ENCODE measurements around the gene ARHGEF7.

Gene ARHGEF7

DNA sequence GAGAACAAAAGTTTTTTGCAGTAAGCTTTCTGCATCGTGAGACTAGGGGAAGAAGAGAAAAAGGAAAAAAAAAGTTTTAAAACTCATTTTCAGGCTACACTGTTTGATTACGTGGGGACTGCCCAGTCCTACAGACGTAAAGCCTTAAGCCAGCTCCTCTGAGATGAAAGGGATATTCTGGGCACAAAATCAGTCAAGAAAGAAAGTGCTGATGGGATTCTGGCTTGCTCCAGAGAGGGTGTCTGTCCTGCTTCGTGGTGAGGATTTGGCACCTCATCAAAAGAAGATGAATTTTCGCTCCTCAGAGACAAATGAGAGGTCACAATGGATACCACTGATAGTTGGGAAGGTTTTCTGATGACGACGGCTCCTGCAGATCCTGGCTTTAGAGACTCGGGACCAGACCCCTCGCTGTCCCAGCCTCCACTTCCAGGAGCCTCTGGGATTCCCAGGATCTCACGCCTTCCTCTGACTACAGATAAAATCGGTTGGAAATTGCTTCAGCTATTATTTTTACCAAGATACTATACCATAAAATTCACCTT lies 215.0 kb downstream of the ARHGEF7 start:
- no peak for DNase-seq

- DNase-seq = no peak
These were observed 220.2 kb downstream of the ARHGEF7 start for GRCh38 chr13:111335298-111335697.

GRCh38 chr13:111336666-111337065 lies 221.6 kb downstream of the ARHGEF7 start:
- DNase-seq = no peak

DNA sequence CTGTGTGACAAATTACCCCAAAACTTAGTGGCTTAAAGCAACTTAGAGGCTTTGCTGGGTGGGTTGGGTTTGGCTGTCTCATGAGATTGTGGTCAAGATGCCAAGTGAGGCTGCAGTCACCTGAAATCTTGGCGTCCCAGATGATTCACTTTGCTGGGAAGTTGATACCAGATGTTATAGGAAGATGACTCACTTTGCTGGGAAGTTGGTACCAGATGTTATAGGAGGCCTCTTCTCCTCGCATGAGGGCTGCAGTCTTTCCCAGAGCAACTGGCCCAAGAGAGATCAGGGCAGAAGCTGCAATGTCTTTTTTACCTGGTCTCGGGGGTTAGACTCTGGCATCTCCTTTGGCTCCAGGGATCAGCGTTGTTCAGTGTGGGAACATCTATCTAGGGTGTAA lies 222.1 kb downstream of the ARHGEF7 start:
- no peak for DNase-seq

DNA sequence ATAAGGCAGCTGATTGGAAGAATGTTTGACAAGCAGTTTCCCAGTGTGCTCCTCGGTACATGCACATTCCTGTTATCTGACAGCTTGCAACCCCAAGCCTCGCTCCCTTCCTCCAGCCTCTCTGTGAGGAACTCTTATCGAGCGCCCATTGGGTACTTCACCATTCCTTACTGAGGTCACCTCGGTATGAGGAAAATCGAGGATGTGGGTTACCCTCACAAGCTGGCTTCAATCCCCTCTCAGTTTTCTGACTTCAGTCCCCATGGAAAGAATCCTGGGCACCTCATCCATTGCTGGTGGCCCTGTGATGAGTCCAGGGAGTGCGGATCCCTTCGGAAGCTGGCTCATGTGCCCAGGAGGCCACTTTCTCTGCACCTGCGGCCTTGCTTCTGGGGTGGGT lies 222.6 kb downstream of the ARHGEF7 start:
- DNase-seq = no peak

DNA sequence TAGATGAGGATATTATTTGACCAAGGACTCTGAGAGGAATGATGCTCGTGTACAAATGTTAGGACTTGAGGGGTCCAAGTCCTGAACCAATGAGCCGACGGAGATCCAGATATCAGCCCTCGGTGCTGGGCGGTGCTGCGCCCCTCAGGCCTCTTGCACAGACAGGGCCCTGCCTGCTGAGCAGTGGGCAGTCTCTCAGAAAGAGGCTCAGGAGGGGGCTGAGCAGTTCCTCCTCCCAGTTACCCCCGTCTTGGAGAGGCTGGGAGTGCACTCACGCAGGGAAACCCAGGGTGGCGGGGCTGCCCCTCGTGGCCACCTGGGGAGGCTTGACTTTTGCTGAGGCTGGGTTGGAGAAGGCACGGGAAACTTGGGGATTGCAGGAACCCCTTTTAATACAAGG lies 223.7 kb downstream of the ARHGEF7 start:
- no peak for DNase-seq

- no peak for DNase-seq
These were observed 224.4 kb downstream of the ARHGEF7 start for GRCh38 chr13:111339366-111340143.

DNA sequence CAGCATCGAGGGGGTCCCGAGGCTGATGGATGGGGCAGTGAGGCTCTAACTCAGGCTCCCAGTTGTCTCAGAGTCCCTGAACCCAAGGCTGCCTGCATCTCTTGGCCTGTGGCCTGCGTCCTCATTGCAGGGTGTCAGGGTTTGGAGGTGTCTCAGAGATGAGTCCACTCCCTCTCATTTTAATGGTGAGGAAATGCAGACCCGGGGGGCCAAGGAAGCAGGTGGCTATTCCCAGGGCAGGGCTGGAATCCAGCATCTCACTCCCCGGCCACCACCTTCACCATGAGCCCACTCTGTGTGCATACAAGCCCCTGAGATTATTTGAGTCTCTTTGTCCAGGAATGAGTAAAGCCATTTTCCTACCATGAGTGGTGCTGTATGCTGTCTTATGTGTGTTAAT lies 226.8 kb downstream of the ARHGEF7 start:
- DNase-seq = no peak

DNA sequence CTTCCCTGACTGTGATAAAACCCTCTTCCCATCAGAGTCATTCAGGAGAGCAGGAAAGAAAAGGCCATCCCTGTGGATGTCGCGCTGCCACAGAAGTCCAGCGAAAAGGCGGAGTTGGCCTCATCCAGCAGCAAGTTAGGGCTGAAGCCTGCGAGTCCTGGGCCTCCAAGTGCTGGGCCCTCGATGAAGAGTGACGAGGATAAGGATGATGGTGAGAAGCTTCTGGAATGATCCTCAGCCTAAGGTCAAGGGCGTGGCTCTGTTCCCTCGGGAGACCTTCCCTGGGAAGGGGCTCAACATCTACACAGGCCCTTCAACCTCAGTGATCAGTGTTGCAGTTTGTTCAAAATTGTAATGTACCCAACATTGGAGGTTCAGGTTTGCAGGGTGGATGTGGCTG lies 227.6 kb downstream of the ARHGEF7 start:
- DNase-seq = no peak

DNA sequence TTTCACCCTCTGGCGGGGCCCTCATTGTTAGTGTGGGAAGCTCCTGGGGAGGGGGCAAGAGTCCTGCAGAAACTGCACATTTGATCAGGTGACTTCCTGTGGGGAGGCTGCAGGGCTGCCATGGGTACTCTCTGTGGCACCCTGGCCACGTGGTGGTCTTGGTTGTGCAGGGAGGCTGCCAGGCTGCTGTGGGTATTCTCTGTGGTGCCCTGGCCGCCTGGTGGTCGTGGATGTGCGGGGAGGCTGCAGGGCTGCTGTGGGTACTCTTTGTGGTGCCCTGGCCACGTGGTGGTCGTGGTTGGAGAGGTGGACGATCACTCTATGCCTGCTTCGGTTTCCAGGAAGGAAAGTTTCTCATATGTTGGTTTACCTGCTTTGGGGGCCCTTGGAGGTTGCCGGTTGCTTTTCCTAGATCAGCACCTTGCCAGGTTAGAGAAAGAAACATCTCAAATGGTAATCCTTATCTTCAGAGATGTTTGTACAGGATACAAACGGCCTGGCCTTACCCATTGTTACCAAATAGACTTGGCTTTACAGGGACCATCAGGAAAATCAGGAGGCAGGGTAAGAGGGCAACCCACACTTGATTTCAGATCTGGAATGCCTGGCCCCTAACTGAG lies 228.2 kb downstream of the ARHGEF7 start:
- no peak for DNase-seq

DNA sequence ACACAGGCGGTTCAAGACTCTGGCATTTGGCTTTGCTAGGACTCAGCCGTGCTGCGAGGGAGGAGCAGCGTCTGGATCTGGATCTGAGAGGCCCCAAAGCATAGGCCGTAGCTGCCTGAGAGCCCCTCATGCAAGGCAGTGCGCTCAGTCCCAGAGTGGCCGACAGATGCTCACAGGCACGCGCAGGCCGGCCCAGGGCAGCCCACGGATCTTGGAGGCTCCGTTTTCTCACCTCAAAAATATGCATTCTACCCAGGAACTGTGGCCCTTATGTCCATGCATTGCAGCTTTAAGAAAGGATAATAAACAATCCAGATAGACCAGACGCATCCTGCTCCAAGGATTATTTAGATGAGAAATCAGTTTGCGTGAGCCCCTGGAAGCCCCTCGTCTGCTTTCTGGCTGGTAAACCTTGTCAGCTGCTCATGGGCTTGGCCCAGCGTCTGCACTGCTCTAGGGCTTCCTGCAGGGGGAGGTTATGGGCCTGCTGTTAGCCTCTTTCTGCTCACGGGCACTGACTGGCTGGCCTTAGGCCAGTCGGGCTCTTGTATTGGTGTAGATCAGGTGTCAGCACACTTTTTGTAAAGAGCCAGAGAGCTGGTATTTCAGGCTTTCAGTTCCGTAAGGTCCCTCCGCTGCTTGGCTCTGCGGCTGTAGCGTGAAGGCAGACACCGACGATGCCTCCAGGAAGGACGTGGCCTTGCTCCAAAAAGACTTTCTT lies 229.5 kb downstream of the ARHGEF7 start:
- no peak for DNase-seq

- DNase-seq = no peak
These were observed 230.6 kb downstream of the ARHGEF7 start for GRCh38 chr13:111345682-111346081.

DNA sequence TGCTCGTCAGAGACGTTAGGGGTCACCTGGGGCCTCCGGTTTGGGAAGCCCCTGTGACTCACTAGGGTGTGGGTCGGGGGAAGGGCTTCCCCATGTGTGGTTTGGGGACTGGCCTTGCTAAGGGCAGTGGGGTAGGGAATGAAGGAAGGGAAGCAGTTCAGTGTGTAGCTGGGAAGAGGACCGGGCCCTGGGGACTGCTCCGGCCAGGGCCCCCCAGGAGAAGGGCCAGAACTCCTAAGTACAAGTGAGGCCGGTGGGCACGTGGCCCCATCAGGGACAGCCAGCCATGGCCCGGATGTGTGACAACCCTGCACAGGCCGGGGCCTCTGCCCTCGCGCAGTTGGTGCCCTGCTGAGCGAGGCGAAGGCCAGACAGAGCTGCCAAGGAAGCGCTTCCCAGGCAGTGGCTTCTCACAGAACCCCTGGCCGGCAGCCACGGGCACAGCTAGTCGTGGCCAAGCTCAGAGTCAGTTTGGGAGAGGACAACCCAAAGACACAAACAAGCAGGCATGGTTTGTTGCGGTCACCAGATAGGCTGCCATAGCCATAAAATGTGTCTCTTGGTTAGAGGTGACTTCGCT lies 231.1 kb downstream of the ARHGEF7 start:
- no peak for DNase-seq

DNA sequence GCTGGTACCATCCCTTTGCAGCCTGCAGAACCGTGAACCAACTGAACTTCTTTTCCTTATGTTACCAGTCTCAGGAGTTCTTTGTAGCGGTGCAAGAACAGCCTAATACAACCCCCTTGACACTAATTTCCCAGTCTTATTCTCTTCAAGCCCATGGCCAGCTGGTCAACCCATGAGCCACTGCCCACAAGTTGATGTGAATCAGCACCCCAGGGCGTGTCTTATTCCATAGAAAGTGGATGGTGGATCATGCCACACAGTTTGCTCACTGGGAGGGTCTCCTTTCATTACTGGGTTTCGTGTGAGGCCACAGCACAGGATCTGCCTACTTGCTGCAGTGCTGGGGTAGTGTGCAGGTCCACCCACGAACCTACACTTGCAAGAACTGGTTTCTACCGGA lies 232.3 kb downstream of the ARHGEF7 start:
- DNase-seq = no peak

DNA sequence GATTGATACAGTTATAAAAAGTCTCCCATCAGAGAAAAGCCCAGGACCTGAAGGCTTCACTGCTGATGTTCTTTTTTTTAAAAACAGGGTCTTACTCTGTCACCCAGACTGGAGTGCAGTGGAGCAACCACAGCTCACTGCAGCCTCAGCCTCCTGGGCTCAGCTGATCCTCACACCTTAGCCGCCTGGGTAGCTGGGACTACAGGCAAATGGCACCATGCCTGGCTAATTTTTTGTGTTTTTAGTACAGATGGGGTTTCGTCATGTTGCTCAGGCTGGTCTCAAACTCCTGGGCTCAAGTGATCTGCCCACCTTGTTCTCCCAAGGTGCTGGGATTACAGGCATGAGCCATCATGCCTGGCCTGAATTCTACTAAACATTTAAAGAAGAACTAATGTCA lies 238.4 kb downstream of the ARHGEF7 start:
- no peak for DNase-seq

- DNase-seq = no peak
These were observed 239.7 kb downstream of the ARHGEF7 start for GRCh38 chr13:111354789-111355188.

Data from activated CD4-positive, alpha-beta T cell treated with anti-CD3 and anti-CD28 coated beads, Interleukin-2, amount 50 U/mL, for 16 hours (primary cell).